ENCODE results near the gene RBFOX1.

The RBFOX1 gene

DNA sequence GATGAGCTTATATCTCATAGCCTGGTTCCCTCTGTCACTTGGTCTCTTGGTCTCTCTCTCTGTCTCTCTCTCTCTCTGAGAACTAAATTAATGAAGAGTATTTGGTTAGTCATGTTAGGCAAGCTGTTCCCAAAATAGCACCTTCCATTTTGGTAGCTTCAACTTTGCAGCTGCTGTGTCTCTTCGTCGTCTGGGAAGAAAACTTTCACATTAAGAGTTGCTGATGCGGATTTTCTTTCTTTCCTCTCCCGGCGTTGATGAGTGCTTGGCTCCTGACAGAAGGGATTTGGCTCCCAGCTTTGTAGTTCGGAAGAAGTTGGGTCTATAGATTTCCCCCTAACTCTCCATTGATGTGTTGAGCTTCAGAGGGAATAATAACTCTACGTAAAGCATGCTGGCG, at the start of gene RBFOX1:
Gene RBFOX1 (plus strand): TSS at position 235 of the 400 bp plus-strand sequence.
- DNase-seq (ENCODE audit: low spot score): no peak

GRCh38 chr16:7284780-7285179, 47.9 kb upstream of the RBFOX1 start:
- DNase-seq (ENCODE audit: low spot score): no peak

DNA sequence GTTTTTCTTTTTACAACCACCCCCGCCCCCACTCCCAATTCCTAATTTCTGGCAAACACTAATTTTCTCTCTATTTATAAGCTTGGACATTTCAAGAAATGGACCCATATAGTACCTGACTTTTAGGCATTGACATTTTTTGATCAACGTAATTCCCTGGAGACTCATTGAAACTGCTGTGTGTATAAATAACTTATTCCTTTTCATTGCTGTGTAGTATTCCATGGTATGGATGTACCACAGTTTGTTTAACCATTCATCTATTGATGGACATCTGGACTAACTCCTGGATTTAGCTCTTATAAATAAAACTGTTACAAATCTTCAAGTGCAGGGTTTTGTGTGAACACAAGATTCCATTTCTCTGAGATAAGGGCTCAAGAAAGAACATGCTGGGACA, 47.1 kb upstream of the RBFOX1 start:
- no peak for DNase-seq (ENCODE audit: low spot score)

- DNase-seq (ENCODE audit: low spot score): no peak
These were observed 43.3 kb upstream of the RBFOX1 start for GRCh38 chr16:7289299-7289698.

- DNase-seq (ENCODE audit: low spot score): no peak
These were observed 42.0 kb upstream of the RBFOX1 start for GRCh38 chr16:7290682-7291081.

GRCh38 chr16:7294020-7294419, 38.6 kb upstream of the RBFOX1 start:
- no peak for DNase-seq (ENCODE audit: low spot score)

GRCh38 chr16:7303052-7303610, 29.5 kb upstream of the RBFOX1 start:
- DNase-seq (ENCODE audit: low spot score): no peak

DNA sequence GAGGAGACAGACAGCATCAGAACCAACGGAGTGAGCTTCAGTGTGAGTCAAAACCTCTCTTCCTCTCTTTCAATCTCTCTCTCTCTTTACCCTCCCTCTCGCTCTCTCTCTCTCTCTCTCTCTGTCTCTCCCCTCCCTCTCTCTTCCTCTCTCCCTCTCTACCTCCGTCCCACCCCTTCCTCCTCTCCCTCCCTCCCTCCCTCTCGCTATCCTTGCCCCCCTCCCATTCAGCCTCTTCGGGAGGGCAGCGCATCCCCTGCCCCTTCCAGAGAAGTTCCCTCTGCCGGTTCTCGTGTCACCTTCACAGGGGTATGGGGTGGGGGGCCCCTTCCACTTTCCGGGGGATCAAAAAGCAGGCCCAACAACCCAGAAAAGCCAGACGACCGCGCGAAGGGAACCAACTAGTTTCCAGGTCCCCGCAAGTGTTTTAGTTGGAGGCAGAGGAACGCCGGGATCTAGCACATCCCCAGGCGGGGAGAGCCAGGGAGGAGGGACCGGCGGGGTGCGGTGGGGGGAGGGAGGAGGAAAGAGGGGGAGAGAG, 28.9 kb upstream of the RBFOX1 start:
- no peak for DNase-seq (ENCODE audit: low spot score)

GRCh38 chr16:7304279-7304678, 28.4 kb upstream of the RBFOX1 start:
- no peak for DNase-seq (ENCODE audit: low spot score)

GRCh38 chr16:7304958-7305357, 27.7 kb upstream of the RBFOX1 start:
- DNase-seq (ENCODE audit: low spot score): no peak

- DNase-seq (ENCODE audit: low spot score): no peak
These were observed 19.5 kb upstream of the RBFOX1 start for GRCh38 chr16:7313170-7313569.

- DNase-seq (ENCODE audit: low spot score): no peak
These were observed 18.5 kb upstream of the RBFOX1 start for GRCh38 chr16:7314163-7314562.

- DNase-seq (ENCODE audit: low spot score): no peak
These were observed 16.8 kb upstream of the RBFOX1 start for GRCh38 chr16:7315813-7316212.

- no peak for DNase-seq (ENCODE audit: low spot score)
These were observed 16.3 kb upstream of the RBFOX1 start for GRCh38 chr16:7316281-7316888.

GRCh38 chr16:7317982-7318381, 14.7 kb upstream of the RBFOX1 start:
- DNase-seq (ENCODE audit: low spot score): no peak

DNA sequence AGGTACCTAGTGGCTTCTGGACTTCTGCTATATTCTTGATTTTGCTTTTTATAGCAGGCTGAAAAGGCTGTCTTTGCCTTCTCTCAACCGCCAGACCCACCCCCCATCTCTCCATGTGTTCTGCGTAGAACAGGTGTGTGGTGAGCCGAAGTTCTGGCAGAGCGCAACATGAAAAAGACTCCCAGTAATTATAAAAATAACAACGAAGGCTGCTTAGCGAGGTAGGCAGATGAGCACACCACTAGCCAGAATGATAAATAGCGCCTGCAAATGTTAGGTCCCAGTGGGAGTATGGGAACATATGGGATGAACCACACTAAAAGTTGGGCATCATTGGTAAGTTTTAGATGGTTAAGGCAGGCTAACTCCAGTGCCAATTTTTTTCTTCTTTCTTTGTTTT, 14.0 kb upstream of the RBFOX1 start:
- no peak for DNase-seq (ENCODE audit: low spot score)

- no peak for DNase-seq (ENCODE audit: low spot score)
These were observed 13.1 kb upstream of the RBFOX1 start for GRCh38 chr16:7319514-7319913.

GRCh38 chr16:7321661-7322060, 11.0 kb upstream of the RBFOX1 start:
- no peak for DNase-seq (ENCODE audit: low spot score)

DNA sequence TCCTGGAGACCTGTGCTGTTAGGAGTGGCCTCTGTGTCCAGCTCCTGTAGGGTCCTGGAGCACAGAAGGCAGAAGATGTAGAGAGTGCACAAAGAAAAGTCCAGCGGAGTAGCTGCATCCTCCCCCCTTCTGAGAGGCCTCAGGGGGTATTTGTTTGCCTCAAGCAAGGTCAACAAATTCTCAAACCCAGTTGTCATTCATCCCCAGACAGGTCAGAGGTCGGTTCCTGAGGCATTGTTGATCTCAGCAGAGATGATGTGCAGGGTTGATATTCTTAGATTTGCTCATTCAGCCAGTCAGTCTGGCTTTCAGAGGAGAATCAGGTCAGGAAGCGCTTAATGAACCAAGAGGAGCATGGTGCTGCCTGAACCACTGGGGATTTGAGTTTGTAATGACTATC, 8.3 kb upstream of the RBFOX1 start:
- no peak for DNase-seq (ENCODE audit: low spot score)

- no peak for DNase-seq (ENCODE audit: low spot score)
These were observed 6.8 kb upstream of the RBFOX1 start for GRCh38 chr16:7325834-7326233.

DNA sequence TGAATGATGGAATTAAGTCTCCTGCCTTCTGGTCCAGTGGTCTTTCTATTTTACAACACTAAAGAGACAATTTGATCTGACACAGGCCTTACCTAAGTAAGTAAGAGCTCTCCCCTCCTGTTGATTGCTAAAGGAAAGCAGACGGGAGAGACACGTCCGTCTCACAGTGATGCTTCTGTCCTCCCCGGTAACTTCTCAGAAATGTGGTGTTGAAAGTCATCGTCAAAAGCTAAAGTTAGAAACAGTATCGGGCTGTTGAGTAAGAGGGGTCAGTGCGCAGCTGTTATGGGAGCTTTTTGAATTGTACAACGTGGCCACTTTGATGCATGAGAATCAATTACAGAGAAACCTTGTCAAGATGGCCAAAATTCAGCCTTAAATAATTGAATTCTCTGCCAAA, 1.9 kb upstream of the RBFOX1 start:
- DNase-seq (ENCODE audit: low spot score): no peak

DNA sequence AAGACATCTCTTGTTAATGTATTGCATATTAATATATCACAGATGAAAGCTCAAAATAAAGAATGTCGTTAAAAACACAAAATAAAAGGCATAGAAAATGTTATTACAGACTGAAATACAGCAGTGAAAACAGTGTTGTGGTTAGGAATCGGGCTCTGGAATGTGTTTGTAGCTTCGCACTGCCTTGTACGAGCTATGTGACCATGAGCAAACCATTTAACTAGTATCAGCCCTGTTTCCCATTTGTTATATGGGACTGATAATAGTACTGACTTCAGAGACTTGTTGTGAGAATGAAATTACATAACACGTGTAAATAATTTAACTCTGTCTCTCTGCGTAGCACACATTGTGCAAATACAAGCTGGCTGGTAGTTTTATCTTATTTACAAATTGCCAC, 648 bp upstream of the RBFOX1 start:
- DNase-seq (ENCODE audit: low spot score): no peak

GRCh38 chr16:7333180-7333725, 608 bp downstream of the RBFOX1 start:
- no peak for DNase-seq (ENCODE audit: low spot score)

All from CD4-positive, alpha-beta T cell treated with Interleukin-6 at 100 ng/mL for 8 hours (primary cell).